OCI-LY1 (cell line): ENCODE results near the gene AGPAT3.

Experiments
- EZH2 ChIP-seq: fragments of 200-600 bp; sonication (generic), shearing (Covaris generic); IDR thresholded peaks from 2 replicates; pipeline ENCODE4 v1.8.0; 2017; ENCODE audit warnings: borderline replicate concordance, mixed run types, mild to moderate bottlenecking, antibody characterized with exemption, low read length, moderate library complexity, mixed read lengths
- TF ChIP-seq, protein P1 (sequence below): fragments of 200-600 bp; sonication (generic), shearing (Covaris generic); IDR thresholded peaks from 2 replicates; pipeline ENCODE4 v1.5.1; 2017; ENCODE audit warnings: mild to moderate bottlenecking, antibody characterized with exemption, low read length, moderate library complexity, mixed read lengths

DNA sequence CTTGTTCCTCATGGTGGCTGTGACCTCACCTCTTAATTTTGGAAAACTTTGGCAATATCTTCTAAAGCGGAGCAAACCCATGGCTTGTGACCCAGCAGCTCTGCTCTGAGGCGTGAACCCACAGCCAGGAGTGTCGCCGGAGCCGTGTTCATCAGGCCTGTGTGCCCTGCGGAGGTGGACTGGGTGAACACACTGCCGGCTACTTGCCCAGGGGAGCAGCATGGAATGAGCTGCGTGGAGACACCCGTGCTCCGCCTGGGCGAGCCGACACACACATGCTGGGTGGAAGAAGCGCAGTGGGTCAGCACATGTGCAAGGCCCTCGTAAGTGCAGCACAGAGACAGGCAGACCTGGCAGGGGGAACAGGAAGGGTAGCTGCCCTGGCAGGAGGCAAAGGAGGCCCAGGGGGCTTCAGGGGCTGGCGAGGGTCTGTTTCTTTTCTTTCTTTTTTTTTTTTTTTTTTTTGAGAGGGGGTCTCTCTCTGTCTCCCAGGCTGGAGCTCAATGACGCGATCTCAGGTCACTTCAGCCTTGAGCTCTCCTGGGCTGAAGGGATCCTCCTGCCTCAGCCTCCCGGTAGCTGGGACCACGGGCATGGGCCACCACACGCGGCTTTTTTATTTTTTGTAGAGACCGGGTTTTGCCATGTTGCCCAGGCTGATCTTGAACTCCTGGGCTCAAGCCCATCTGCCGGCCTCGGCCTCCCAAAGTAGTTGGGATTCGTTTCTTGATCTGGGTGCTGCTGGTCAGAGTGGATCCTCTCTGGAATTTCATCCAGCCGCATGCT, 41.8 kb downstream of the AGPAT3 start:
- TF ChIP-seq, protein P1, sequence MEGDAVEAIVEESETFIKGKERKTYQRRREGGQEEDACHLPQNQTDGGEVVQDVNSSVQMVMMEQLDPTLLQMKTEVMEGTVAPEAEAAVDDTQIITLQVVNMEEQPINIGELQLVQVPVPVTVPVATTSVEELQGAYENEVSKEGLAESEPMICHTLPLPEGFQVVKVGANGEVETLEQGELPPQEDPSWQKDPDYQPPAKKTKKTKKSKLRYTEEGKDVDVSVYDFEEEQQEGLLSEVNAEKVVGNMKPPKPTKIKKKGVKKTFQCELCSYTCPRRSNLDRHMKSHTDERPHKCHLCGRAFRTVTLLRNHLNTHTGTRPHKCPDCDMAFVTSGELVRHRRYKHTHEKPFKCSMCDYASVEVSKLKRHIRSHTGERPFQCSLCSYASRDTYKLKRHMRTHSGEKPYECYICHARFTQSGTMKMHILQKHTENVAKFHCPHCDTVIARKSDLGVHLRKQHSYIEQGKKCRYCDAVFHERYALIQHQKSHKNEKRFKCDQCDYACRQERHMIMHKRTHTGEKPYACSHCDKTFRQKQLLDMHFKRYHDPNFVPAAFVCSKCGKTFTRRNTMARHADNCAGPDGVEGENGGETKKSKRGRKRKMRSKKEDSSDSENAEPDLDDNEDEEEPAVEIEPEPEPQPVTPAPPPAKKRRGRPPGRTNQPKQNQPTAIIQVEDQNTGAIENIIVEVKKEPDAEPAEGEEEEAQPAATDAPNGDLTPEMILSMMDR: no peak
- TF ChIP-seq EZH2: no peak
